ENCODE results near the gene CEP192.

- no peak for TF ChIP-seq POLR2AphosphoS5 (IDR thresholded peaks at IDR 0.05; ENCODE audit: low read depth)
- TF ChIP-seq CTCF (IDR thresholded peaks at IDR 0.05; ENCODE audit: insufficient read depth, low read length), result no peak
- no peak for TF ChIP-seq REST (IDR thresholded peaks at IDR 0.05; ENCODE audit: insufficient replicate concordance, low read depth)
- TF ChIP-seq SPI1 (IDR thresholded peaks at IDR 0.05; ENCODE audit: borderline replicate concordance, low read depth), result no peak
Measured at GRCh38 chr18:13107074-13107473, 115.9 kb downstream of the CEP192 start.

All from HL-60 (cell line).